K562 (cell line): ENCODE data around the gene FXN. TPM values are rescaled to one million over a fixed set of nuclear protein-coding genes. Genes with fewer than 3 reads are reported as not detected.
A peak's percentile ranks its signal among the peaks of the same experiment; 100 is the strongest.

Source experiments
- ATAC-seq: fragments of 200-7000 bp; cut with Tn5 transposase; 3 replicates; pipeline ENCODE4 v1.9.1; 2020; ENCODE audit warnings: moderate library complexity
- BruUV-seq: library from RNA; stranded (reverse); fragments of 400-500 nt; replicated peaks from 2 replicates; lab custom pipeline; 2021; lab: Mats Ljungman, UMichigan
- CTCF ChIA-PET: fragments of 300-600 bp; formaldehyde crosslinking; extraction: SDS; loops from one replicate; lab custom pipeline; 2021; ENCODE audit warnings: low intra/inter-chr PET ratio; lab: Yijun Ruan, JAX
- POLR2A ChIA-PET: fragments of 300-600, 350-650 bp; sonication (Branson Sonifier 250); formaldehyde crosslinking; extraction: SDS; loops from one replicate; lab custom pipeline; 2021; ENCODE audit warnings: antibody characterized with exemption, inconsistent platforms; lab: Yijun Ruan, JAX
- DNase-seq, 4 experiments: peaks; one replicate each; pipeline versions ENCODE4 v3.0.0 to v3.0.0-alpha.2; 2011 to 2018; ENCODE audit warnings: low spot score in 3 of 4, mixed read lengths in 3 of 4; ENCODE audit errors: extremely low read depth in 1 of 4
- FAIRE-seq: peaks from 2 replicates; lab custom pipeline; 2011; peaks lifted over from hg19 to GRCh38; lab: Jason Lieb, UNC
- H2AFZ ChIP-seq: 2 replicates; pipeline ENCODE4 v1.6.0; 2011; ENCODE audit warnings: low read depth, low read length, control low read depth, inconsistent platforms
- H3K27ac ChIP-seq: fragments of 200-600 bp; 3 replicates; pipeline ENCODE4 v1.8.0; 2011; ENCODE audit warnings: low read depth, mild to moderate bottlenecking, control low read depth, inconsistent platforms, low read length, moderate library complexity, mixed read lengths; ENCODE audit errors: extremely low read depth
- H3K27me3 ChIP-seq, 2 experiments: fragments of 300-600 bp in 1 of 2; 2 replicates in 1 of 2; 3 replicates in 1 of 2; pipeline versions ENCODE4 v1.6.0 to v1.8.0; 2011; ENCODE audit warnings: inconsistent platforms in 2 of 2, low read length in 2 of 2, mild to moderate bottlenecking in 1 of 2, mixed read lengths in 1 of 2, moderate library complexity in 1 of 2; ENCODE audit not compliant: control insufficient read depth in 2 of 2, insufficient read depth in 2 of 2
- H3K36me3 ChIP-seq: fragments of 300-600 bp; 3 replicates; pipeline ENCODE4 v1.8.0; 2011; ENCODE audit warnings: mild to moderate bottlenecking, low read length, inconsistent platforms; ENCODE audit not compliant: control insufficient read depth, insufficient read depth
- H3K4me1 ChIP-seq, 2 experiments: fragments of 200-600 bp in 1 of 2; replicated peaks in 1 of 2; 2 replicates in 1 of 2; 3 replicates in 1 of 2; pipeline versions ENCODE4 v1.5.1 to v1.8.0; 2011; ENCODE audit warnings: inconsistent platforms in 2 of 2, low read length in 2 of 2, mild to moderate bottlenecking in 1 of 2, mixed read lengths in 1 of 2, moderate library complexity in 1 of 2; ENCODE audit not compliant: control insufficient read depth in 2 of 2, insufficient read depth in 2 of 2
- H3K4me2 ChIP-seq: 2 replicates; pipeline ENCODE4 v1.6.1; 2011; ENCODE audit warnings: low read length, control low read depth, inconsistent platforms, mixed read lengths; ENCODE audit not compliant: insufficient read depth
- H3K4me3 ChIP-seq: fragments of 200-600 bp; sonication (generic), shearing (Covaris generic); 2 replicates; pipeline ENCODE4 v1.5.1; 2016; ENCODE audit warnings: control low read depth, inconsistent platforms
- H3K79me2 ChIP-seq: fragments of 200-600 bp; 3 replicates; pipeline ENCODE4 v1.8.0; 2011; ENCODE audit warnings: low read length, inconsistent platforms; ENCODE audit not compliant: control insufficient read depth, insufficient read depth
- H3K9ac ChIP-seq, 2 experiments: 2 replicates each; pipeline versions ENCODE4 v1.6.0 to v1.6.1; 2011; ENCODE audit warnings: low read depth in 2 of 2, low read length in 2 of 2, control low read depth in 1 of 2, inconsistent platforms in 1 of 2, mild to moderate bottlenecking in 1 of 2, mixed read lengths in 1 of 2; ENCODE audit not compliant: insufficient read depth in 1 of 2
- H3K9me1 ChIP-seq: one replicate; pipeline ENCODE4 v1.6.0; 2011; ENCODE audit warnings: inconsistent platforms, mild to moderate bottlenecking, low read length, moderate library complexity; ENCODE audit not compliant: control insufficient read depth, insufficient read depth
- H3K9me3 ChIP-seq: replicated peaks from 2 replicates; pipeline ENCODE4 v1.5.1; 2011; ENCODE audit warnings: low read depth, low read length, inconsistent platforms; ENCODE audit not compliant: control insufficient read depth, insufficient read depth
- H4K20me1 ChIP-seq: replicated peaks from 2 replicates; pipeline ENCODE4 v1.6.1; 2011; ENCODE audit warnings: low read length, inconsistent platforms, mixed read lengths; ENCODE audit not compliant: control insufficient read depth, insufficient read depth
- CEBPB ChIP-seq: fragments of 450-650 bp; IDR thresholded peaks from 2 replicates; pipeline ENCODE4 v1.6.1; 2016; ENCODE audit warnings: missing genetic modification characterization, missing compliant biosample characterization
- CEBPG ChIP-seq, 3 experiments: fragments of 200-800 bp in 1 of 3; sonication (Bioruptor generic) in 1 of 3; sonication (generic) in 1 of 3; formaldehyde crosslinking in 1 of 3; IDR thresholded peaks in 2 of 3; conservative IDR thresholded peaks in 1 of 3; 2 replicates each; pipeline versions ENCODE4 v1.6.1 to v1.8.0; 2016 to 2022; ENCODE audit warnings: missing compliant biosample characterization in 2 of 3, missing genetic modification characterization in 2 of 3, mild to moderate bottlenecking in 1 of 3, missing genetic modification reagents in 1 of 3
- HEY1 ChIP-seq: fragments of 250-450 bp; sonication (Bioruptor Pico); IDR thresholded peaks from 2 replicates; pipeline ENCODE4 v1.5.0; 2020; ENCODE audit warnings: mild to moderate bottlenecking, moderate library complexity, borderline replicate concordance
- POLR2H ChIP-seq: IDR thresholded peaks from 2 replicates; pipeline ENCODE4 v1.6.1; 2016; ENCODE audit warnings: missing genetic modification characterization, low read depth, mild to moderate bottlenecking, control low read depth, missing compliant biosample characterization, moderate library complexity
- SRSF9 ChIP-seq: fragments of 200-400 bp; formaldehyde crosslinking; IDR thresholded peaks from 2 replicates; pipeline ENCODE4 v1.6.1; 2017; ENCODE audit warnings: low read depth, low read length, borderline replicate concordance
- WGBS: fragments of 100-300 bp; shearing (Covaris generic); methylation state at CpG from one replicate; pipeline ENCODE4 v1.1.6; 2016; ENCODE audit warnings: low coverage, mixed read lengths; ENCODE audit not compliant: insufficient coverage; ENCODE audit errors: missing lambda C conversion rate; 5-methylcytosine and 5-hydroxymethylcytosine counted together
- in situ Hi-C: fragments of 300-500 bp; cut with MboI; formaldehyde crosslinking; loops from 4 replicates; pipeline ENCODE4 v1.15.0; 2018; ENCODE audit warnings: inconsistent platforms, mixed read lengths
- intact Hi-C: fragments of 100-400 bp; cut with micrococcal nuclease; formaldehyde crosslinking; loops from 2 replicates; pipeline ENCODE4 v1.14.2; 2022
- polyA plus RNA-seq, 8 experiments: library from polyadenylated mRNA; depleted of rRNA in 4 of 8; stranded (reverse) in 5 of 8; unstranded in 3 of 8; fragments of >200 nt; fragmentation: Nextera tagmentation in 2 of 8; fragmentation: Illumina TruSeq in 1 of 8; extraction: Ambion mirVana in 2 of 8; extraction: Trizol in 1 of 8; gene quantifications; 2 replicates each; pipeline versions ENCODE4 v1.2.1 to v1.2.3, GENCODE V29; 2011 to 2014; ENCODE audit warnings: inconsistent platforms in 1 of 8, missing spikeins in 1 of 8
- total RNA-seq, 7 experiments: library from RNA; depleted of rRNA in 6 of 7; stranded (reverse); fragments of >200 nt in 6 of 7; fragmentation: Illumina TruSeq in 2 of 7; extraction: Trizol in 2 of 7; gene quantifications; 2 replicates each; pipeline versions ENCODE4 v1.2.1 to v1.2.3, GENCODE V29; 2011 to 2021; ENCODE audit warnings: low replicate concordance in 1 of 7

Gene FXN
- total and polyA plus RNA-seq, 9 of the 15 experiments (the other 6 are each of a cell fraction or from before 2014, with no cell fraction given): 7.6 to 51.5 (median 30.3) TPM

- ChIA-PET CTCF (interaction anchor here (0.6 to 1.2 kb wide), 2 partner anchors 146 to 414 kb away, joined by 3 read pairs; no protein-coding TSS in a partner anchor), POLR2A (no interaction called here)
- no peak overlapping the region for H3K4me3 ChIP-seq
- peaks cover 5 to 16% of the 10 kb centered on the region in 2 experiments; a peak in 4 of 5 replicates for H3K4me1 ChIP-seq
- H3K9ac ChIP-seq: no peak overlapping the region
- intact Hi-C loops (loop anchor here (2.0 to 5.0 kb wide), 7 partner anchors 21 to 299 kb away; a partner anchor contains a TSS), in situ Hi-C loops (no loop called here)
- H3K9me3 ChIP-seq: no peaks in the 10 kb centered on the region
- no peaks in the 10 kb centered on the region for H4K20me1 ChIP-seq
- no peak overlapping the region for H3K27ac ChIP-seq
- TF ChIP-seq HEY1 (CRISPR knock-in tag) (no peak), CEBPG (CRISPR knock-in tag; IDR thresholded peaks at IDR 0.05) (0 out of 2 replicates have a peak, but pooled peaks have one; percentile 15), CEBPG (tag; conservative IDR thresholded peaks at IDR 0.05 in 1 of 2, IDR thresholded peaks at IDR 0.05 in 1 of 2) (0 out of 4 replicates have a peak, but pooled peaks of 1 of the 2 experiments have one; percentile 16), CEBPB (tag) (peak; percentile 26; the same call in 1 of the 2 replicates), POLR2H (tag) (no peak), SRSF9 (no peak)
- TF ChIP-seq, all 486 proteins: peak for 2
- Histone ChIP-seq H3K36me3 (no peaks in the 10 kb centered on the region; the same call in 2 of the 3 replicates), H3K9me1 (no peaks in the 10 kb centered on the region), H2AFZ (no peak overlapping the region), H3K27me3 (no peaks in the 10 kb centered on the region), H3K79me2 (no peaks in the 10 kb centered on the region), H3K4me2 (no peak overlapping the region)
- BruUV-seq: no TSS peak
- ATAC-seq: no peak
- FAIRE-seq: no peak
- WGBS: 60% methylated on average over 1 of the region's 3 CpGs
- DNase-seq: no peak
Measured at GRCh38 chr9:68997666-68998065, 37.9 kb upstream of the FXN start.
